Gastroesophageal sphincter (tissue), 4 donors: Measurements from ENCODE around the gene ZMIZ2. TPM values are rescaled to one million over a fixed set of nuclear protein-coding genes. Genes with fewer than 3 reads are reported as not detected.

Experiments
- ATAC-seq: fragments of 150-250 bp; one replicate; pipeline ENCODE4 v1.9.1; 2016; ENCODE audit warnings: mild to moderate bottlenecking, moderate library complexity
- H3K27ac ChIP-seq, 4 donors: fragments of 200-600 bp; sonication (generic) in 3 of 4; 1 replicate in 3 of 4; 2 replicates in 1 of 4; pipeline ENCODE4 v1.5.1; 2016 to 2019
- H3K27me3 ChIP-seq: fragments of 200-600 bp; sonication (generic); one replicate; pipeline ENCODE4 v1.5.1; 2019
- H3K36me3 ChIP-seq, 2 donors: fragments of 200-600 bp; sonication (generic); one replicate each; pipeline ENCODE4 v1.5.1; 2019; ENCODE audit warnings: control low read depth in 1 of 2
- H3K4me1 ChIP-seq, 3 donors: fragments of 200-600 bp; sonication (generic); 1 replicate in 2 of 3; 2 replicates in 1 of 3; pipeline ENCODE4 v1.5.1; 2016 to 2019; ENCODE audit warnings: control low read depth in 2 of 3
- H3K4me3 ChIP-seq, 2 donors: fragments of 200-600 bp; sonication (generic); one replicate each; pipeline ENCODE4 v1.5.1; 2019; ENCODE audit warnings: mild to moderate bottlenecking in 1 of 2, moderate library complexity in 1 of 2
- H3K9me3 ChIP-seq, 3 donors: fragments of 200-600 bp; sonication (generic); one replicate each; pipeline ENCODE4 v1.5.1; 2017 to 2019; ENCODE audit warnings: control low read depth in 2 of 3
- CTCF ChIP-seq, 4 experiments: fragments of 200-600 bp in 2 of 4; fragments of 450-650 bp in 2 of 4; sonication (generic) in 1 of 4; IDR thresholded peaks; one replicate each; pipeline ENCODE4 v1.5.1; 2017 to 2019; ENCODE audit warnings: antibody characterized with exemption in 4 of 4, mild to moderate bottlenecking in 2 of 4, moderate library complexity in 2 of 4
- EP300 ChIP-seq: sonication (generic); formaldehyde crosslinking; IDR thresholded peaks from one replicate; pipeline ENCODE4 v1.6.1; 2017; ENCODE audit warnings: antibody characterized with exemption, mild to moderate bottlenecking
- POLR2A ChIP-seq, 2 donors: fragments of 450-650 bp; IDR thresholded peaks; one replicate each; pipeline ENCODE4 v1.6.1; 2017; ENCODE audit warnings: antibody characterized with exemption in 2 of 2, mild to moderate bottlenecking in 2 of 2, moderate library complexity in 1 of 2
- POLR2AphosphoS5 ChIP-seq: sonication (generic); formaldehyde crosslinking; IDR thresholded peaks from one replicate; pipeline ENCODE4 v1.6.1; 2017; ENCODE audit warnings: antibody characterized with exemption
- WGBS, 2 donors: methylation state at CpG; one replicate each; pipeline ENCODE4 v1.1.5; 2018; ENCODE audit warnings: low coverage in 1 of 2; 5-methylcytosine and 5-hydroxymethylcytosine counted together
- total RNA-seq, 4 donors: library from RNA; depleted of rRNA; stranded (reverse); fragments of >200 nt; gene quantifications; one replicate each; pipeline ENCODE4 v1.1.0, GENCODE V29; 2016

ZMIZ2 gene
- total RNA-seq, 4 donors from 2014 or later: 12.7 to 28.0 (median 20.5) TPM

- Histone ChIP-seq H3K4me3 (no peak overlapping the region), H3K9me3 (no peaks in the 10 kb centered on the region), H3K36me3 (peaks cover 0 to 3% of the 10 kb centered on the region in 2 donors), H3K27ac (peak overlapping the region in 3 of 4 donors; percentile 29 to 100 (median 52)), H3K4me1 (peaks cover 0 to 43% (median 8%) of the 10 kb centered on the region in 3 donors), H3K27me3 (no peaks in the 10 kb centered on the region)
- WGBS, 2 donors: 41 to 58% methylated on average over 3 of the region's 3 CpGs
- no peak for TF ChIP-seq EP300
- TF ChIP-seq POLR2AphosphoS5: no peak
- TF ChIP-seq CTCF (IDR thresholded peaks at IDR 0.05): no peak
- no peak for TF ChIP-seq POLR2A (IDR thresholded peaks at IDR 0.05)
- ATAC-seq: no peak
Observed at GRCh38 chr7:44794331-44794730, 45.7 kb downstream of the ZMIZ2 start.

GRCh38 chr7:44796034-44796503, 47.4 kb downstream of the ZMIZ2 start:
- Histone ChIP-seq H3K4me1 (peaks cover 0 to 55% (median 16%) of the 10 kb centered on the region in 3 donors), H3K27me3 (no peaks in the 10 kb centered on the region), H3K36me3 (peaks cover 0 to 20% of the 10 kb centered on the region in 2 donors), H3K9me3 (no peaks in the 10 kb centered on the region), H3K4me3 (peak overlapping the region; percentile 62 to 92), H3K27ac (peak overlapping the region; percentile 92 to 100 (median 96))
- WGBS, 2 donors: 0% methylated on average over 1 of the region's 59 CpGs; no CpG with 5 or more reads in 1 of the 2 donors
- no peak for TF ChIP-seq CTCF (IDR thresholded peaks at IDR 0.05)
- no peak for TF ChIP-seq POLR2A (IDR thresholded peaks at IDR 0.05)
- no peak for TF ChIP-seq EP300
- TF ChIP-seq POLR2AphosphoS5: no peak
- ATAC-seq: peak; percentile 18

GRCh38 chr7:44796504-44797328, 48.1 kb downstream of the ZMIZ2 start, which contains the start of gene PPIA:
Gene PPIA, plus strand, starts transcription at chr7:44796681. Its CDS starts 44 bp downstream, at chr7:44796725.
- Histone ChIP-seq H3K4me3 (peak within 1 kb of the TSS; percentile 62 to 92), H3K27ac (peak within 1 kb of the TSS; percentile 92 to 100 (median 96)), H3K9me3 (no peaks in the 10 kb centered on the region), H3K4me1 (peaks cover 0 to 51% (median 16%) of the 10 kb centered on the region in 3 donors), H3K27me3 (no peaks in the 10 kb centered on the region), H3K36me3 (peaks cover 0 to 27% of the 10 kb centered on the region in 2 donors)
- no CpG with 5 or more reads among the region's 99 CpGs for WGBS, 2 donors
- ATAC-seq: peak; percentile 95
- TF ChIP-seq CTCF (IDR thresholded peaks at IDR 0.05) (peak in 1 of 4 experiments; percentile 8), POLR2A (IDR thresholded peaks at IDR 0.05) (peak; percentile 82 to 94), POLR2AphosphoS5 (peak; percentile 86), EP300 (no peak)

GRCh38 chr7:44797329-44798258, 48.9 kb downstream of the ZMIZ2 start:
- peak; percentile 77 for ATAC-seq
- Histone ChIP-seq H3K4me1 (peaks cover 0 to 47% (median 16%) of the 10 kb centered on the region in 3 donors), H3K9me3 (no peaks in the 10 kb centered on the region), H3K27me3 (no peaks in the 10 kb centered on the region), H3K4me3 (peak overlapping the region; percentile 62 to 92), H3K36me3 (peaks cover 0 to 36% of the 10 kb centered on the region in 2 donors), H3K27ac (peak overlapping the region; percentile 92 to 100 (median 96))
- WGBS, 2 donors: 1 to 7% methylated on average over 9 to 18 of the region's 26 CpGs
- TF ChIP-seq POLR2A (IDR thresholded peaks at IDR 0.05) (no peak), EP300 (no peak), POLR2AphosphoS5 (peak; percentile 64), CTCF (IDR thresholded peaks at IDR 0.05) (peak in 3 of 4 experiments; percentile 39 to 58 (median 39))
